ENCODE results near the gene FAM3A. TPM values are rescaled to one million over a fixed set of nuclear protein-coding genes. Genes with fewer than 3 reads are reported as not detected.

FAM3A gene
- total RNA-seq, 3 donors from 2014 or later: 38.8 to 42.6 (median 41.3) TPM

DNA sequence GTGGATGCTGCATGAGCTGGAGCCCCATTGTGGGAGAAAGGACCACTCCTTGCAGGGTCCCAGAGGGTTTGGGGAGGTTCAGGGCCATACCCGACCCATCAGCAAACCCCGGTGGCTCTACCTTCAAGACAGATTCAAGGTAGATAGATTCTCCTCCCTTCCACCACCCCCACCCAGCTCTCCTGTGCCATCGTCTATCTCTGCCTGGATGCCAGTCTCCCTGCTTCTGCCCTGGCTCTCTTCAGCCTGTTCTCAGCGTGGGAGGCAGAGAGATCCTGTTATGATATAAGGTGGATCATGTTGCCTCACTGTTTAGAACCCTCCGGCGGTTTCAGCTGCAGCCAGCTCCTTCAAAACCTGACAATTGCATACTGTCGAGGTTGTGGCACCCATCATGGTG lies 42.3 kb downstream of the FAM3A start:
- no peak for DNase-seq (ENCODE audit: low spot score in 2 of 2)
- peaks cover 0 to 19% of the 10 kb centered on the region in 2 donors for H3K27me3 ChIP-seq
- H3K9me3 ChIP-seq: no peaks in the 10 kb centered on the region
- H3K27ac ChIP-seq: no peak overlapping the region
- no peaks in the 10 kb centered on the region for H3K4me1 ChIP-seq
- H3K36me3 ChIP-seq: no peaks in the 10 kb centered on the region
- H3K4me3 ChIP-seq: no peak overlapping the region
- TF ChIP-seq, protein P1, sequence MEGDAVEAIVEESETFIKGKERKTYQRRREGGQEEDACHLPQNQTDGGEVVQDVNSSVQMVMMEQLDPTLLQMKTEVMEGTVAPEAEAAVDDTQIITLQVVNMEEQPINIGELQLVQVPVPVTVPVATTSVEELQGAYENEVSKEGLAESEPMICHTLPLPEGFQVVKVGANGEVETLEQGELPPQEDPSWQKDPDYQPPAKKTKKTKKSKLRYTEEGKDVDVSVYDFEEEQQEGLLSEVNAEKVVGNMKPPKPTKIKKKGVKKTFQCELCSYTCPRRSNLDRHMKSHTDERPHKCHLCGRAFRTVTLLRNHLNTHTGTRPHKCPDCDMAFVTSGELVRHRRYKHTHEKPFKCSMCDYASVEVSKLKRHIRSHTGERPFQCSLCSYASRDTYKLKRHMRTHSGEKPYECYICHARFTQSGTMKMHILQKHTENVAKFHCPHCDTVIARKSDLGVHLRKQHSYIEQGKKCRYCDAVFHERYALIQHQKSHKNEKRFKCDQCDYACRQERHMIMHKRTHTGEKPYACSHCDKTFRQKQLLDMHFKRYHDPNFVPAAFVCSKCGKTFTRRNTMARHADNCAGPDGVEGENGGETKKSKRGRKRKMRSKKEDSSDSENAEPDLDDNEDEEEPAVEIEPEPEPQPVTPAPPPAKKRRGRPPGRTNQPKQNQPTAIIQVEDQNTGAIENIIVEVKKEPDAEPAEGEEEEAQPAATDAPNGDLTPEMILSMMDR (IDR thresholded peaks at IDR 0.05): no peak
- TF ChIP-seq POLR2AphosphoS5 (IDR thresholded peaks at IDR 0.05): no peak
- TF ChIP-seq POLR2A (IDR thresholded peaks at IDR 0.05): no peak
- intact Hi-C loops (cut with DNase I; ENCODE audit: low total_unique reads): no loop called here

DNA sequence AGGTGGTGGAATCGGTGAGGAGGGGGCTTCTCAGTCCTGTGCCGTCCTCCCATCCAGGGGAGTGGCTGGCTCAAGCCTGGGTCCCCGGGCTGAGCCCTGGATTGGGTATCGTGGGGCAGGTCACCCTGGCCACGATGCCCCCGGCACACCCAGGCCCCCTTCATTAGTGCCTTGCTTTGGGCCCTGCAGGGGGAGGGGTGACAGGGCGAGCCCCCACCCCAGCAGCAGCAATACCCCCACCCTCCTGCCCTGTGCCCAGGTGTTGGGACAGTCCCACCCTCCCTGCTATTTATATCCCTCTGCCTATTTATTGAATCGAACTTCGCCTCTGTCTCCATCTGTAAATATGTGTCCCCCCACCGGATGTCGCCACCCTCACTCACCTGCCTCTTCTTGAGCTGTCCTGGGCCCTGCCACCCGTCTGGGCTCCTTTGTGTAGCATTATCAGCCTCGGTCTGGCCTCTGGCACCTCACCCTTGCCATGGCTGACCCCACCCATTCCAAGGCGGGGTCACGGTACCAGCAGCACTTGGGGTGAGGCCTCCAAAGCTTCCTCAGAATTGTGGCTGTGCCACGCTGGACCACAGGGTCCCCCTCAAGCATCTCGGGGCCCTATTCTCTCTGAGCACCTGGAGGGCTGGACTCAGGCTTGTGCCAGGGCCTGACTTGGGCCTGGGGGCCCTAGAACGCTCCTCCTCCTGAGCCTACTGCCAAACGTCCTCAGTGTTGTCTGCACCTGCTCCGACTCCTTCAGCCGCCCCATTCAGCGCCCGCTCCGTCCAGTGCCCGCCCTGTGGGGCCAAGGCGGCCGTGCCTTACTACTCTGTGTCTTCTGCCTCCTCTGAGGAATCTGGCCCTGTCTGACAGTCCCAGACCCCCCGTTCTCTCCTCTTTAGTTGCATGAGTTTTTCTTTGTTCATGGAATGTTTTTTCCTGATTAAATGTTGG lies 43.1 kb downstream of the FAM3A start:
- Histone ChIP-seq H3K9me3 (no peaks in the 10 kb centered on the region), H3K27ac (no peak overlapping the region), H3K4me3 (no peak overlapping the region), H3K36me3 (no peaks in the 10 kb centered on the region), H3K4me1 (no peaks in the 10 kb centered on the region), H3K27me3 (peaks cover 0 to 19% of the 10 kb centered on the region in 2 donors)
- no peak for TF ChIP-seq POLR2A (IDR thresholded peaks at IDR 0.05)
- TF ChIP-seq, protein P1 (IDR thresholded peaks at IDR 0.05): no peak
- no peak for TF ChIP-seq POLR2AphosphoS5 (IDR thresholded peaks at IDR 0.05)
- no peak for DNase-seq (ENCODE audit: low spot score in 2 of 2)
- intact Hi-C loops (cut with DNase I; ENCODE audit: low total_unique reads): no loop called here

DNA sequence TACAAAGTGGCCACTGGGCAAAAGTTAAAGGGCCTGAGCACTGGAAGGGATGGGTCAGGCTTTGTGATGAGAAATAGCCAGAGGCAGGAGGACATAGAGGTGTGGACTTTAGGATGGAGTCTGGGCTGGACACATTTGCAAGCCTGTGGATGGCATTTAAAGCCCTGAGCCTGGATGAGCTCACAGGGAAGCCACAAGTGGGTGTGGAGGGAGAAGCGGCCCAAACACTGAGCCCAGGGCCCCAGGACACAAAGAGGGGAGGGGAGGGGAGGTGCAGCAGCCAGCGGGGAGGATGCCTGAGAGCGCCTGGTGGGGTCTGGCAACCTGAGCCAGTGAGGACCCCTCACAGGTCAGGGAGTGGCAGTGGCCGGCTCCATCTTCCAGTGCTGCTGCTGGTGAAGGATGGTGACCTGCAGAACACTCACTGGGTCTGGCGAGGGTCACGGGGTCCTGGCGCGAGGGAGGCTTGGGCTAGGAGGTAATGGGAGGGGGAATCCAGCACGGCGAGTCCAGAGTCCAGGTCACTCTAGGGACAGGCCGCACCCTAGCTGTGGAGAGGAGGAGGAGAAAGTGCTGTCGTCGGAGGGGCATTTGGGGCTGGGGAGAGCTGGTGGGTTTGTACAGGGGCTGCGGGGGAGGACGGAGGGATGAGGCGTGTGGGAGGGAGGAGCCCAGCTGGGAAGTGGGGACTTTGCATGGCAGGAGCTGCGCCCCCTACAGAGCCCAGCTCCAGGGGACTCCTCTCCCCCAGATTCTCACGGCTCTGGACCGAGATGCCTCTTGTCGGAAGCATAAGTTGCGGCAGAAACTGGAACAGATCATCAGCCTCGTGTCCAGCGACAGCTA lies 44.0 kb downstream of the FAM3A start:
- peaks cover 0 to 19% of the 10 kb centered on the region in 2 donors for H3K27me3 ChIP-seq
- H3K36me3 ChIP-seq: no peaks in the 10 kb centered on the region
- H3K27ac ChIP-seq: no peak overlapping the region
- intact Hi-C loops (cut with DNase I; ENCODE audit: low total_unique reads): no loop called here
- no peaks in the 10 kb centered on the region for H3K4me1 ChIP-seq
- TF ChIP-seq, protein P1 (IDR thresholded peaks at IDR 0.05): no peak
- TF ChIP-seq POLR2A (IDR thresholded peaks at IDR 0.05) (no peak), POLR2AphosphoS5 (IDR thresholded peaks at IDR 0.05) (no peak)
- DNase-seq (ENCODE audit: low spot score in 2 of 2): no peak
- H3K9me3 ChIP-seq: no peaks in the 10 kb centered on the region
- H3K4me3 ChIP-seq: no peak overlapping the region

DNA sequence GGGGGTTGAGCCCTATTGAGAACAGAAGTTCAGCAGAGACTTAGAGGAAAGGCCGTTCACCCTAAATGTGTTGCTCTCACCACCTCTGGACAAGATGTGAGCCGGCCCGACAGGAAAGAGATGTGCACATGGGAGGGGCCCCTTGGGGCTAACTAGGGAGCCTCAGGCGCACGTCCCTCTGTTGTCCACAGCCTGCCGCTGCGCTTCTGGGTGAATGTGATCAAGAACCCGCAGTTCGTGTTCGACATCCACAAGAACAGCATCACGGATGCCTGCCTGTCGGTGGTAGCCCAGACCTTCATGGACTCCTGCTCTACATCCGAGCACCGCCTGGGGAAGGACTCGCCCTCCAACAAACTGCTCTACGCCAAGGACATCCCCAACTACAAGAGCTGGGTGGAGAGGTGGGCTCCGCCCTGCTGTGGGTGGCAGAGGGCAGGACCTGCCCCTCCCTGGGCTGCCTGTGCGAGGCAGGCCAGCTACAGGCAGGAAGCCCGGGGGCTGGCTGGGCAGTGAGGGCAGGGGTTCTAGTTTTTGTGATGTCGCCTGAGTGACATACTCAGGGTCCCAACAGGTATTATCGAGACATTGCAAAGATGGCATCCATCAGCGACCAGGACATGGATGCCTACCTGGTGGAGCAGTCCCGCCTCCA lies 45.0 kb downstream of the FAM3A start:
- intact Hi-C loops (cut with DNase I; ENCODE audit: low total_unique reads): no loop called here
- H3K36me3 ChIP-seq: no peaks in the 10 kb centered on the region
- H3K27ac ChIP-seq: no peak overlapping the region
- TF ChIP-seq POLR2A (IDR thresholded peaks at IDR 0.05) (no peak), POLR2AphosphoS5 (IDR thresholded peaks at IDR 0.05) (no peak)
- TF ChIP-seq, protein P1 (IDR thresholded peaks at IDR 0.05): no peak
- H3K4me1 ChIP-seq: no peaks in the 10 kb centered on the region
- DNase-seq (ENCODE audit: low spot score in 2 of 2): no peak
- no peaks in the 10 kb centered on the region for H3K9me3 ChIP-seq
- H3K27me3 ChIP-seq: peaks cover 0 to 22% of the 10 kb centered on the region in 2 donors
- no peak overlapping the region for H3K4me3 ChIP-seq
